ENCODE data around the gene ZNF275.
"Not testable (repeated sequence)": the region's sequence is repeated elsewhere in the genome, so short reads cannot be mapped to it uniquely, and the experiment has no call there.

ZNF275 gene

DNA sequence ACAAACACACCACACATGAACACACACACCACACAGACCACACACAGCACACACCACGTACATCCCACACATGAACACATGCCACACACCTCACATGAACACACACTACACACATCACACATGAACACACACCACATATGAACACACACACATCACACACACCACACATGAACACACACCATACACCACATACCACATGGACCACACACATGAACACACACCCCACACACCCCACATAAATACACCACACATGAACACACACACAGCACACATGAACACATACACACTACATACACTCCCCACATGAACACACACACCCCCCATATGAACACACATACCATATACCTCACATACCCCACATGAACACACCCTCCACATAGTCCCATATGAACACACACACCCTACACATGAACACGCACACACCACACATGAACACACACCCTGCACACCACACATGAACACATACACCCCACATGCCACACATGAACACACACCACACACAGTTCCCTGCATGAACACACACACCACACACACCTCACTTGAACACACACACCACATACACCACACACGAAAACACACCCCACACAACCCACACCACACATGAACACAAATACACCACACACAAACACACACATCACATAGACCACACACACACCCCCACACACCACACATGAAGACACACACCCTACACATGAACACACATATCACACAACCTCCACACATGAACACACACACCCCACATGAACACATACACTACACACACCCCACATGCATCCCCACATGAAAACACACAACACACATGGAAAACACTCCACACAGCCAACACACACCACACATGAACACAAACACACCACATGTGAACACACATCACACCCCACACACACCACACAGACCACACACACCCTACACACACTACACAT is 48.9 kb downstream of the ZNF275 start:
- TF ChIP-seq, protein P1, sequence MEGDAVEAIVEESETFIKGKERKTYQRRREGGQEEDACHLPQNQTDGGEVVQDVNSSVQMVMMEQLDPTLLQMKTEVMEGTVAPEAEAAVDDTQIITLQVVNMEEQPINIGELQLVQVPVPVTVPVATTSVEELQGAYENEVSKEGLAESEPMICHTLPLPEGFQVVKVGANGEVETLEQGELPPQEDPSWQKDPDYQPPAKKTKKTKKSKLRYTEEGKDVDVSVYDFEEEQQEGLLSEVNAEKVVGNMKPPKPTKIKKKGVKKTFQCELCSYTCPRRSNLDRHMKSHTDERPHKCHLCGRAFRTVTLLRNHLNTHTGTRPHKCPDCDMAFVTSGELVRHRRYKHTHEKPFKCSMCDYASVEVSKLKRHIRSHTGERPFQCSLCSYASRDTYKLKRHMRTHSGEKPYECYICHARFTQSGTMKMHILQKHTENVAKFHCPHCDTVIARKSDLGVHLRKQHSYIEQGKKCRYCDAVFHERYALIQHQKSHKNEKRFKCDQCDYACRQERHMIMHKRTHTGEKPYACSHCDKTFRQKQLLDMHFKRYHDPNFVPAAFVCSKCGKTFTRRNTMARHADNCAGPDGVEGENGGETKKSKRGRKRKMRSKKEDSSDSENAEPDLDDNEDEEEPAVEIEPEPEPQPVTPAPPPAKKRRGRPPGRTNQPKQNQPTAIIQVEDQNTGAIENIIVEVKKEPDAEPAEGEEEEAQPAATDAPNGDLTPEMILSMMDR (IDR thresholded peaks at IDR 0.05; ENCODE audit: extremely low read depth, insufficient read depth, missing control alignments): no peak
- DNase-seq (ENCODE audit: low spot score): no peak
- in situ Hi-C loops (cut with MboI; ENCODE audit: low pct_unique_long_range_greater_than_20kb, low sequenced_read_pairs, unreplicated experiment): no loop called here

DNA sequence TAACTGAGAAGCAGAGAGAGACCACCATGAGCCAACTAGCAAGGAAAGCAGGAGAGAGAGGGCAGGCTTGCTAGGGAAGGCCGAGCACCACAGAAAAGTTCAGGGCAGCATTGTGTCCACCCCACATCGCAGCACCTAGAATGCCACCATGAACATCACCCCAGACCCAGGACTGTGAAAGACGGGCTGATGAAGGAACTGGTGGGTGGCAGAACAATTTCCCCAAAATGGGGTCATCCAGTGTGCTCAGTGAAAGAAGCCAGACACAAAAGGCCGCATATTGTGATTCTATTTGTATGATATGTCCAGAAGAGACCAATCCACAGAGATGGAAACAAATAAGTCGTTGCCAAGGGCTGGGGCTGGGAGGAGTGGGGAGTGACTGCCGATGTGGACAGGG is 50.4 kb downstream of the ZNF275 start:
- TF ChIP-seq, protein P1 (IDR thresholded peaks at IDR 0.05; ENCODE audit: extremely low read depth, insufficient read depth, missing control alignments): no peak
- no peak for DNase-seq (ENCODE audit: low spot score)
- in situ Hi-C loops (cut with MboI; ENCODE audit: low pct_unique_long_range_greater_than_20kb, low sequenced_read_pairs, unreplicated experiment): no loop called here

DNA sequence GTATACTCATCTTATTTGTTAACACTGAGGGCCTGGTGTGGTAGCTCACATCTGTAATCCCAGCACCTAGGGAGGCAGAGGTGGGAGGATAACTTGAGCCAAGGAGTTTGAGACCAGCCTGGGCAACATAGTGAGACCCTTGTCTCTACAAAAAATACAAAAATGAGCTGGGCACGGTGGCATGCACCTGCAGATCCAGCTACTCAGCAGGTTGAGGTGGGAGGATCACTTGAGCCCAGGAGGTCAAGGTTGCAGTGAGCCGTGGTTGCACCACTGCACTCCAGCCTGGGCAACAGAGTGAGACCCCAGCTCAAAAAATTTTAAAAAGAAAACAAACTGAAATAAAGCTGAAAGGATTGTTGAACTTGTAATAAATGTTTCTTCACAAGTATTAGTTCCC is 51.0 kb downstream of the ZNF275 start:
- in situ Hi-C loops (cut with MboI; ENCODE audit: low pct_unique_long_range_greater_than_20kb, low sequenced_read_pairs, unreplicated experiment): not testable (repeated sequence)

DNA sequence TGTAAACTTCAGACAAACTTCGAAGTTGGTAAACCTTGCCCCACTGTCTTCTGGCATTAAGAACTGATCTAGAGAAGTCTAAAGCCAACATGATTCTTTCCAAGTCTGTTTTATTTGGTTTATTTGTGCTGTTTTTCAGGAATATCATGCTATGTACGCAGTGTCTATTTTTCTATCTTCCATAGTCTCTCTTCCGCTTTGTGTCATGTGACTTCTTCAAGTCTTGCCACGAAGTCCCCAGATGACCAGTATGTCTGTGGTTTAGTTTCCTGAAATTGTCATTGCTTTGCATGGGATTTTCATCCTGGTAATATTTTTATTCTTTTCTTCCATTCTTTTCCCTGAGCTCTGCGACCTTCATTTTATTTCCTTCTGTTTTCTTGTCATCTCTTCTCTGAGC is 52.1 kb downstream of the ZNF275 start:
- no peak for DNase-seq (ENCODE audit: low spot score)
- TF ChIP-seq, protein P1 (IDR thresholded peaks at IDR 0.05; ENCODE audit: extremely low read depth, insufficient read depth, missing control alignments): no peak
- in situ Hi-C loops (cut with MboI; ENCODE audit: low pct_unique_long_range_greater_than_20kb, low sequenced_read_pairs, unreplicated experiment): no loop called here

More for the DNA sequence above, 51.0 kb downstream of the ZNF275 start:
- not testable (repeated sequence) for DNase-seq (ENCODE audit: low spot score)

DNA sequence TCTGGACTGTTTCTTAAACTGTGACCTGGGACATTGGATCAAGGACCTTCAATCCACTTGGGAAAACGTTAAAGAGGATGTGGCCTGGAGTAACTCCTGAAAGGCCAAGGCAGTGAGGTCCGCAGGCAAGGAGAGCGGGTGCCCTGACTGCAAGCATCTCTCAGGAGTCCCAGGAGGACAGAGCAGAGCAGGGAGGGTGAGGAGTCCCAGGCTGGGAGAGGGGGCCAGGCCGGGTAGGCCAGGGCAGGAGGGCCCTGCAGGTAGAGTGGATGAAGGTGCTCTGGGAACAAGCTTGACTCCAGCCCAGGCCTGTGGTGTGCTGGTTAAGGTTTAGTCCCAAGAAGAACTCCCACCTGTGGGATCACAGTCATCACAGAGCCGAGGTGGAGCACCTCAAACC is 53.4 kb downstream of the ZNF275 start:
- in situ Hi-C loops (cut with MboI; ENCODE audit: low pct_unique_long_range_greater_than_20kb, low sequenced_read_pairs, unreplicated experiment): no loop called here
- TF ChIP-seq, protein P1 (IDR thresholded peaks at IDR 0.05; ENCODE audit: extremely low read depth, insufficient read depth, missing control alignments): no peak
- DNase-seq (ENCODE audit: low spot score): no peak

DNA sequence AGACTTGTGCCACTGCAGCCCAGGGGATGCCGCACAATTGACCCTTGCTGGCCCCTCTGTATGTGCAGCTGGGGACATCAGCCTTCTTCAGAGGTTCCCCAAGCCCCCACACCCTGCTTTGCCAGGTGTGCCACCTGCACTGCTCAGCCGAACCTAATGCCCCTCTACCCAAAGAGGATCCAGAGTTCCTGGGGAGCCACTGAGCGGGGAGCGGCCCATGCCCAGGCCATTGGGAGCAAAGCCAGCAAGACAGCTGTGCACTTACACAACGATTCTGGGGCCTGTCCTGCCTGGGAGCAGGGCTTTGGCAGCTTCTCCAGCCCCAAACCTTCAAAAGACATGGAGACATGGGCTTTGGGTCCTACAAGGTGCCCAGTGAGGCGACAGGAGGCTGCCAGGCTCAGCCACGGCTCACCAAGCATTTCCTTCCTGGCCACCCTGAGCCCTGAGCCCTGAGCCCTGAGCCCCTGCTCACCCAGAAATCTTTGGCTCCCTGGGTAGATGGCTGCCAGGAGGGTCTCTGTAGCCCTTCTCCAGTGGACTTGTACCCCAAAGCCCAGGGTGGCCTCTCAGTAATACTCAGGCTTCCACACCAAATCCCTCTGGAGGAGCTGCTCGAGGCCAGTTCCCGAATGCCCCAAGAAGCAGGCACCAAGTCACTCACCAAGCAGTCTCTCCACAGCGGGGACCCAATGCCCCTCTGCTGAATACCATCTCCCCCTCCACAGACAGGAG is 54.2 kb downstream of the ZNF275 start:
- no peak for DNase-seq (ENCODE audit: low spot score)
- in situ Hi-C loops (cut with MboI; ENCODE audit: low pct_unique_long_range_greater_than_20kb, low sequenced_read_pairs, unreplicated experiment): no loop called here
- TF ChIP-seq, protein P1 (IDR thresholded peaks at IDR 0.05; ENCODE audit: extremely low read depth, insufficient read depth, missing control alignments): no peak

All from GM13977 (cell line).